Hepatocyte (in vitro differentiated cells): ENCODE data around the gene IRX4.

ENCODE experiments used
- EZH2 ChIP-seq: fragments of 200-600 bp; sonication (generic); IDR thresholded peaks from 2 replicates; pipeline ENCODE4 v1.6.1; 2016; ENCODE audit warnings: antibody characterized with exemption, mild to moderate bottlenecking, borderline replicate concordance
- TF ChIP-seq, protein P1 (sequence below): fragments of 200-600 bp; sonication (generic); IDR thresholded peaks from 2 replicates; pipeline ENCODE4 v1.5.1; 2016; ENCODE audit warnings: antibody characterized with exemption, mild to moderate bottlenecking; ENCODE audit not compliant: poor library complexity

DNA sequence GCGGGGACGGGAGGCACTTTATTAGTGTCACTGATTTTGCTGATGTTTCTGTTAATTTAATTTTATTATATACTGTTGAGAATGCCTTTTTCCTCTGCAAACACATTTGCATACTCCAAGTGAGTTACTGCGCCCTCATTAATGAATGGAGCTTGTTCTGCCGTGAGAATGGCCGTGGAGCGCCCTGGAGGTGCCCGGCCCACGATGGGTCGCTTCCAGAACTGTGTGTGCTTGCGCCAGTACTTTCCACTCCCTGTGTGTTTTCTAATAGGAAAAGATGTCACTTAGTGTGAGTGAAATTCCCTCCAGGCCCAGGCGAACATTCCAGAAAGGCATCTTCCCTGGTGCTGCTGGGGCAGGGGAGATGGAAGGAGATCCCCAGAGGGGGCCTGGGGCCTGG lies 51.5 kb downstream of the IRX4 start:
- TF ChIP-seq, protein P1, sequence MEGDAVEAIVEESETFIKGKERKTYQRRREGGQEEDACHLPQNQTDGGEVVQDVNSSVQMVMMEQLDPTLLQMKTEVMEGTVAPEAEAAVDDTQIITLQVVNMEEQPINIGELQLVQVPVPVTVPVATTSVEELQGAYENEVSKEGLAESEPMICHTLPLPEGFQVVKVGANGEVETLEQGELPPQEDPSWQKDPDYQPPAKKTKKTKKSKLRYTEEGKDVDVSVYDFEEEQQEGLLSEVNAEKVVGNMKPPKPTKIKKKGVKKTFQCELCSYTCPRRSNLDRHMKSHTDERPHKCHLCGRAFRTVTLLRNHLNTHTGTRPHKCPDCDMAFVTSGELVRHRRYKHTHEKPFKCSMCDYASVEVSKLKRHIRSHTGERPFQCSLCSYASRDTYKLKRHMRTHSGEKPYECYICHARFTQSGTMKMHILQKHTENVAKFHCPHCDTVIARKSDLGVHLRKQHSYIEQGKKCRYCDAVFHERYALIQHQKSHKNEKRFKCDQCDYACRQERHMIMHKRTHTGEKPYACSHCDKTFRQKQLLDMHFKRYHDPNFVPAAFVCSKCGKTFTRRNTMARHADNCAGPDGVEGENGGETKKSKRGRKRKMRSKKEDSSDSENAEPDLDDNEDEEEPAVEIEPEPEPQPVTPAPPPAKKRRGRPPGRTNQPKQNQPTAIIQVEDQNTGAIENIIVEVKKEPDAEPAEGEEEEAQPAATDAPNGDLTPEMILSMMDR: no peak
- TF ChIP-seq EZH2: no peak
